SK-N-SH treated with all-trans-retinoic acid at 6 μM for 48 hours (cell line): ENCODE data around the gene CFH.

Experiments used
- ATAC-seq: fragments of 200-7000 bp; cut with Tn5 transposase; 3 replicates; pipeline ENCODE4 v1.9.1; 2020; ENCODE audit warnings: mild to moderate bottlenecking, moderate library complexity
- BACH2 ChIP-seq: fragments of 250-450 bp; sonication (Bioruptor Pico); IDR thresholded peaks from 2 replicates; pipeline ENCODE4 v1.9.0; 2021; ENCODE audit warnings: mild to moderate bottlenecking, borderline replicate concordance
- CREB5 ChIP-seq: fragments of 250-450 bp; sonication (Bioruptor Pico); IDR thresholded peaks from 2 replicates; pipeline ENCODE4 v1.5.1; 2020; ENCODE audit warnings: low read depth, mild to moderate bottlenecking, moderate library complexity
- CSDC2 ChIP-seq: fragments of 250-450 bp; sonication (Bioruptor Pico); IDR thresholded peaks from 2 replicates; pipeline ENCODE4 v1.5.0; 2020; ENCODE audit warnings: mild to moderate bottlenecking, moderate library complexity
- CSRNP3 ChIP-seq: fragments of 250-450 bp; sonication (Bioruptor Pico); IDR thresholded peaks from 2 replicates; pipeline ENCODE4 v1.5.1; 2021; ENCODE audit warnings: mild to moderate bottlenecking, moderate library complexity
- GLIS3 ChIP-seq: fragments of 250-450 bp; sonication (Bioruptor Pico); IDR thresholded peaks from 2 replicates; pipeline ENCODE4 v1.5.0; 2020; ENCODE audit warnings: mild to moderate bottlenecking, moderate library complexity
- ISL1 ChIP-seq: fragments of 250-450 bp; sonication (Bioruptor Pico); IDR thresholded peaks from 2 replicates; pipeline ENCODE4 v2.1.2; 2022; ENCODE audit warnings: mild to moderate bottlenecking, moderate library complexity
- PATZ1 ChIP-seq: fragments of 250-450 bp; sonication (Bioruptor Pico); IDR thresholded peaks from 2 replicates; pipeline ENCODE4 v1.8.0; 2020; ENCODE audit warnings: mild to moderate bottlenecking, moderate library complexity, borderline replicate concordance
- POU6F1 ChIP-seq: fragments of 250-450 bp; sonication (Bioruptor Pico); IDR thresholded peaks from 2 replicates; pipeline ENCODE4 v1.8.0; 2021; ENCODE audit warnings: low read depth, mild to moderate bottlenecking, moderate library complexity, borderline replicate concordance
- PPARA ChIP-seq: fragments of 250-450 bp; sonication (Bioruptor Pico); IDR thresholded peaks from 2 replicates; pipeline ENCODE4 v1.5.0; 2020; ENCODE audit warnings: mild to moderate bottlenecking, borderline replicate concordance
- RARB ChIP-seq: fragments of 250-450 bp; sonication (Bioruptor Pico); IDR thresholded peaks from 2 replicates; pipeline ENCODE4 v1.8.0; 2021; ENCODE audit warnings: mild to moderate bottlenecking, moderate library complexity
- SNAI2 ChIP-seq: fragments of 250-450 bp; sonication (Bioruptor Pico); IDR thresholded peaks from 2 replicates; pipeline ENCODE4 v1.5.0; 2020; ENCODE audit warnings: mild to moderate bottlenecking, moderate library complexity
- TSHZ2 ChIP-seq: fragments of 250-450 bp; sonication (Bioruptor Pico); IDR thresholded peaks from 2 replicates; pipeline ENCODE4 v1.5.0; 2020; ENCODE audit warnings: mild to moderate bottlenecking, moderate library complexity
- ZC3H10 ChIP-seq: fragments of 250-450 bp; sonication (Bioruptor Pico); IDR thresholded peaks from 2 replicates; pipeline ENCODE4 v1.5.1; 2021; ENCODE audit warnings: mild to moderate bottlenecking, moderate library complexity
- ZFP3 ChIP-seq: fragments of 250-450 bp; sonication (Bioruptor Pico); IDR thresholded peaks from 2 replicates; pipeline ENCODE4 v1.5.0; 2020; ENCODE audit warnings: mild to moderate bottlenecking, moderate library complexity
- ZFP30 ChIP-seq: fragments of 450-650 bp; formaldehyde crosslinking; IDR thresholded peaks from 2 replicates; pipeline ENCODE4 v1.5.0; 2022; ENCODE audit warnings: mild to moderate bottlenecking, moderate library complexity
- ZNF565 ChIP-seq: fragments of 450-650 bp; formaldehyde crosslinking; conservative IDR thresholded peaks from 2 replicates; pipeline ENCODE4 v1.5.0; 2020; ENCODE audit warnings: low read depth, mild to moderate bottlenecking, moderate library complexity
- ZNF70 ChIP-seq: fragments of 450-650 bp; formaldehyde crosslinking; IDR thresholded peaks from 2 replicates; pipeline ENCODE4 v1.5.0; 2020; ENCODE audit warnings: mild to moderate bottlenecking, moderate library complexity
- ZNF8 ChIP-seq: fragments of 450-650 bp; formaldehyde crosslinking; IDR thresholded peaks from 2 replicates; pipeline ENCODE4 v1.5.0; 2020; ENCODE audit warnings: mild to moderate bottlenecking, moderate library complexity

CFH gene

GRCh38 chr1:196651637-196652215, at the start of gene CFH:
TSS of gene CFH (plus strand) at chr1:196652043. CDS start at chr1:196652118, 75 bp downstream.
- TF ChIP-seq ZFP3 (CRISPR knock-in tag) (no peak), ZNF565 (CRISPR knock-in tag) (no peak), POU6F1 (CRISPR knock-in tag) (no peak)
- TF ChIP-seq, all 23 proteins: peak for 0
- peak; percentile 79 for ATAC-seq

- no peak for ATAC-seq
- TF ChIP-seq PPARA (CRISPR knock-in tag) (no peak), CSRNP3 (CRISPR knock-in tag) (no peak)
These were observed 48.2 kb upstream of the CFH start for GRCh38 chr1:196603651-196604050.

GRCh38 chr1:196607981-196608380, 43.9 kb upstream of the CFH start:
- peak; percentile 41 for ATAC-seq
- TF ChIP-seq RARB (CRISPR knock-in tag) (no peak; the same call in 1 of the 2 replicates), ISL1 (CRISPR knock-in tag) (no peak), ZNF70 (CRISPR knock-in tag) (no peak), CSDC2 (CRISPR knock-in tag) (no peak), POU6F1 (CRISPR knock-in tag) (no peak), CREB5 (CRISPR knock-in tag) (no peak), BACH2 (CRISPR knock-in tag) (no peak), ZC3H10 (CRISPR knock-in tag) (no peak), ZFP3 (CRISPR knock-in tag) (no peak), GLIS3 (CRISPR knock-in tag) (no peak), ZNF565 (CRISPR knock-in tag) (no peak), CSRNP3 (CRISPR knock-in tag) (no peak), PPARA (CRISPR knock-in tag) (no peak), ZFP30 (CRISPR knock-in tag) (no peak), SNAI2 (CRISPR knock-in tag) (no peak), PATZ1 (CRISPR knock-in tag) (no peak), TSHZ2 (no peak), ZNF8 (CRISPR knock-in tag) (no peak)
